Mammary epithelial cell (primary cell): Measurements from ENCODE around the gene SERINC2.

Experiments
- EZH2 ChIP-seq: IDR thresholded peaks from 2 replicates; pipeline ENCODE4 v1.6.1; 2012; ENCODE audit warnings: low read length, inconsistent platforms, borderline replicate concordance
- TF ChIP-seq, protein P1 (sequence below), 2 donors: IDR thresholded peaks in 1 of 2; conservative IDR thresholded peaks in 1 of 2; 2 replicates each; pipeline ENCODE4 v1.5.1; 2011 to 2012; ENCODE audit warnings: inconsistent platforms in 2 of 2, low read length in 2 of 2, mild to moderate bottlenecking in 2 of 2, control low read depth in 1 of 2, low read depth in 1 of 2; ENCODE audit not compliant: insufficient read depth in 1 of 2; ENCODE audit errors: extremely low read depth in 1 of 2

DNA sequence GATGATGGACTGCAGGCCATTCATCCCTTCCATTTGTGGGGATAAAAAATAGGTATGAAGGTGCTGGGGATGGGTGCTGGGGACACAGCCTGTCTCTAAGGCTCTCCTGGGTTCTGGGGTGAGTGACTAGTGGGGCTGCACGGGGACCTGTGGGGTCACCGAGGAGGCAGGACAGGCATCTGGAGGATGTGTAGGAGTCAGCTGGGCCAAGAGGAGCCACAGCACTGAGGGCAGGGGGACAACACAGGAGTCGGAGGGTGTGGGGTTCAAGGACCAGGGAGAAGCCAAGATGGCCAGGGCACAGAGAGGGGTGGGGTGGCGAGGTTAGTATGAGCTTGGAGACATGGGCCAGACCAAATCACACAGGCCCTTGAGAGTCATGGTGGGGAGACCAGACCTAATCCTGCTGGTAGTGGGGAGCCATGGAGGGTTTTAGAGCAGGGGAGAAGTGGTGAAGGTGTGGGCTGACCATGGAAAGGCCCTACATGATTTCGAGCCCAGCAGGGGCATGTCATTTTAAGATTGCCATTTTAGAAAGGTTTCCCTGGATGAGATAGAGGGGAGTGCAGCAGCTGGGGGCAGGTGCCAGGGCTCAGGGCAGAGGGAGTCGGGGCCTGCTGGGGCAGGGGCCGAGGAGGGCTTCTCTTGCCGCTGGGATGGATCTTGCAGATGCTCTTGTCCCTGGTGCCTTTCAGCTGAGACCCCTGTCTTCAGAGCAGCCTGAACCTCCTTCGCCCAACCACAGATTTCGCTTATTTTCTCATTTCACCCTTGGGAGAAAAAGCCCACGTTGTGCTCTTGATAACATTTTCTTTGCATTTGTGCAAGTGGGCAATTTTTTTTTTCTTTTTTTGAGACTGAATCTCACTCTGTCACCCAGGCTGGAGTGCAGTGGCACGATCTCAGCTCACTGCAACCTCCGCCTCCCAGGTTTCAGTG, 22.7 kb downstream of the SERINC2 start:
- TF ChIP-seq, protein P1, sequence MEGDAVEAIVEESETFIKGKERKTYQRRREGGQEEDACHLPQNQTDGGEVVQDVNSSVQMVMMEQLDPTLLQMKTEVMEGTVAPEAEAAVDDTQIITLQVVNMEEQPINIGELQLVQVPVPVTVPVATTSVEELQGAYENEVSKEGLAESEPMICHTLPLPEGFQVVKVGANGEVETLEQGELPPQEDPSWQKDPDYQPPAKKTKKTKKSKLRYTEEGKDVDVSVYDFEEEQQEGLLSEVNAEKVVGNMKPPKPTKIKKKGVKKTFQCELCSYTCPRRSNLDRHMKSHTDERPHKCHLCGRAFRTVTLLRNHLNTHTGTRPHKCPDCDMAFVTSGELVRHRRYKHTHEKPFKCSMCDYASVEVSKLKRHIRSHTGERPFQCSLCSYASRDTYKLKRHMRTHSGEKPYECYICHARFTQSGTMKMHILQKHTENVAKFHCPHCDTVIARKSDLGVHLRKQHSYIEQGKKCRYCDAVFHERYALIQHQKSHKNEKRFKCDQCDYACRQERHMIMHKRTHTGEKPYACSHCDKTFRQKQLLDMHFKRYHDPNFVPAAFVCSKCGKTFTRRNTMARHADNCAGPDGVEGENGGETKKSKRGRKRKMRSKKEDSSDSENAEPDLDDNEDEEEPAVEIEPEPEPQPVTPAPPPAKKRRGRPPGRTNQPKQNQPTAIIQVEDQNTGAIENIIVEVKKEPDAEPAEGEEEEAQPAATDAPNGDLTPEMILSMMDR (conservative IDR thresholded peaks at IDR 0.05 in 1 of 2, IDR thresholded peaks at IDR 0.05 in 1 of 2; ENCODE audit: extremely low read depth in 1 of 2, insufficient read depth in 1 of 2, low read depth in 1 of 2, low read length in 2 of 2): no peak
- no peak for TF ChIP-seq EZH2
